Activated T-helper 17 cell treated with anti-CD3 and anti-CD28 coated beads, Interleukin-2, amount 50 U/mL, for 72 hours (primary cell): Measurements from ENCODE around the gene THRSP. TPM values are rescaled to one million over a fixed set of nuclear protein-coding genes. Genes with fewer than 3 reads are reported as not detected.
"Not testable (repeated sequence)": the region's sequence is repeated elsewhere in the genome, so short reads cannot be mapped to it uniquely, and the experiment has no call there.

Experiments used
- ATAC-seq: fragments of 150-1000 bp; cut with Tn5 transposase; replicated peaks from 2 replicates; pipeline ENCODE4 v1.10.0; 2021; ENCODE audit warnings: mild to moderate bottlenecking, moderate library complexity
- H3K27ac Mint-ChIP-seq: one replicate; pipeline ENCODE4 v1.8.0; 2022; ENCODE audit warnings: mixed read lengths
- H3K27me3 Mint-ChIP-seq: one replicate; pipeline ENCODE4 v1.8.0; 2022; ENCODE audit warnings: mixed read lengths
- H3K36me3 Mint-ChIP-seq: one replicate; pipeline ENCODE4 v1.8.0; 2022; ENCODE audit warnings: low read depth, mild to moderate bottlenecking, mixed read lengths
- H3K4me1 Mint-ChIP-seq: one replicate; pipeline ENCODE4 v1.8.0; 2022; ENCODE audit warnings: mixed read lengths
- H3K4me3 Mint-ChIP-seq: one replicate; pipeline ENCODE4 v1.8.0; 2022; ENCODE audit warnings: mild to moderate bottlenecking, mixed read lengths
- H3K9me3 Mint-ChIP-seq: one replicate; pipeline ENCODE4 v1.8.0; 2022; ENCODE audit warnings: mixed read lengths
- total RNA-seq, 2 donors: library from RNA; stranded (reverse); gene quantifications; one replicate each; pipeline ENCODE4 v1.2.3, GENCODE V29; 2022

Gene THRSP
- total RNA-seq, 2 donors from 2014 or later: not detected

- H3K36me3 Mint-ChIP-seq: no peaks in the 10 kb centered on the region
- H3K27me3 Mint-ChIP-seq: no peaks in the 10 kb centered on the region
- H3K4me1 Mint-ChIP-seq: peaks cover 3% of the 10 kb centered on the region
- H3K9me3 Mint-ChIP-seq: peaks cover 3% of the 10 kb centered on the region
- ATAC-seq: no peak
- no peak overlapping the region for H3K27ac Mint-ChIP-seq
- peak overlapping the region; percentile 73 for H3K4me3 Mint-ChIP-seq
Measured at GRCh38 chr11:78046486-78046854, 17.2 kb upstream of the THRSP start.

- H3K4me1 Mint-ChIP-seq: no peaks in the 10 kb centered on the region
- no peaks in the 10 kb centered on the region for H3K9me3 Mint-ChIP-seq
- no peak overlapping the region for H3K4me3 Mint-ChIP-seq
- no peaks in the 10 kb centered on the region for H3K36me3 Mint-ChIP-seq
- no peak for ATAC-seq
- no peaks in the 10 kb centered on the region for H3K27me3 Mint-ChIP-seq
- no peak overlapping the region for H3K27ac Mint-ChIP-seq
Measured at GRCh38 chr11:78048561-78048960, 15.1 kb upstream of the THRSP start.

DNA sequence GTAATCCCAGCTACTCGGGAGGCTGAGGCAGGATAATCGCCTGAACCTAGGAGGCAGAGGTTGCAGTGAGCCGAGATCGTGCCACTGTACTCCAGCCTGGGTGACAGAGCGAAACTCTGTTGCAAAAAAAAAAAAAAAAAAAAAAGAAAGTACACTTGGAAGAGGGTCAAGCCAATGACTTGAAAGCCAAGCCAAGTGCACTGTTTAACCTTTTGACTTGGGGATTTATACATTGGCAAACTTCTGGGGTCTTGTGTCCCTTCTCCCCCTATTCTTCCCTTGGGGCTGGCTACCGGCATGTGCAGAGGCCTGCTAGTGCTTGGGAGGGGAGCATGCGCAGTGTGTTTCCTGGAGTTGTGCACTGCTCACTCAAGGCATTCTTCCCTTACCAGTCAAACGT lies 14.3 kb upstream of the THRSP start:
- no peak for ATAC-seq
- Mint-ChIP-seq H3K4me1 (no peaks in the 10 kb centered on the region), H3K36me3 (no peaks in the 10 kb centered on the region), H3K9me3 (no peaks in the 10 kb centered on the region), H3K4me3 (no peak overlapping the region), H3K27ac (no peak overlapping the region), H3K27me3 (no peaks in the 10 kb centered on the region)

DNA sequence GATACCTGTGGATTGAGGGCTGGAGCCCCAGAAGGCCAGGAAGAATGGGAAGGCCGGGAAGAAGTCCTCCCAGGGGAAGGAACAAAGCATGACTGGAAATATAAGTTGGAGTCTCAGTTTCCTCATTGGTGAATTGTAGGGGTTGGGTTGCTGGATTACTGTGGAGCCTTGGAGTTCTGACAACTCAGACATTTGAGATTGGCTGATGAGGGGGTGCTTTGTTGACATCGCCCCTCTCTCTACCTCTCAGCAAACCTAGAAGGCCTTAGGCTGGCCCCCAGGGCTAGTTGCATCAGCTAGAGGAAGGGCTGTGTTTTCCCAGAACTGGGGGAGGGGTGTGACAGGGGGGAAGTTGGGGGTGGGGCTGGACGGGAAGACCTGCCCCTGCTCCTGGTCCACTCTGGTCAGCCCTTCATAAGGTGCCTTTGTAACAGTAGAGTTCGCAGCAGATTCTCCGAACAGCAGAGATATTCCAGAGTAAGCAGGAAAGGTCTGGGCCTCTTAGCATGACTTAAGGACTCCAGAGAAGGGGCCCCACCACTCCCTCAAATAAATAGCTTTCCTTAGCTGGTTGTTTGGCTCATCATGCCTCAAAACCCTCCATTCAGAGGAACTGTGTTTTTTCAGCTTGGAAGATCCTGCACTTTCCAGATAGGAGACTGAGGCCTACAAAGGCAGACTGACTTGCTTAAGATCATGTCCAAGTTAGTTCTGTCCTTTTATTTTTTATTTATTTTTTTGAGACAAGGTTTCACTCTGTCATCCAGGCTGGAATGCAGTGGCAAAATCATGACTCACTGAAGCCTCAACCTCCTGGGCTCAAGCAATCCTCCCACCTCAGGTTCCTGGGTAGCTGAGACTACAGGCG lies 12.5 kb upstream of the THRSP start:
- no peaks in the 10 kb centered on the region for H3K27me3 Mint-ChIP-seq
- no peaks in the 10 kb centered on the region for H3K4me1 Mint-ChIP-seq
- no peaks in the 10 kb centered on the region for H3K36me3 Mint-ChIP-seq
- H3K4me3 Mint-ChIP-seq: no peak overlapping the region
- no peak overlapping the region for H3K27ac Mint-ChIP-seq
- H3K9me3 Mint-ChIP-seq: no peaks in the 10 kb centered on the region
- ATAC-seq: no peak

DNA sequence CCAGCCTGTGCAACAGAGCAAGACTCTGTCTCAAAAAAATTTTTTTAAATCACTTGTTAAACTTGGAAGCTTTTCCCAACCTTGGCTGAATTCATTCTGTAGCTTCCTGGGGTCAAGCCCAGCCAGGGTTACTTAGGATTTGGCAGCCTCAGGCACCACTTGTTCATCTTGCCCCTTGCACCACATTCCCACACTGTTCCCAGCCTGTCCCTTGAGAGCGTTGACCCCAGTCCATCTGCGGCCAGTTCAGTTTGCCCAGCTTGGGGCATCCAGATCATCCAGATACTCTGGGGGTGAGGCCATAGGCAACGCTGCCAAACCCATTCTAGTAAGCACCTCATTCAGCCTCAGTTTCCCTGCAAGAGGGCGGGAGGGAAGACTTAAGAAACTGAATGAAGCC lies 8.7 kb upstream of the THRSP start:
- no peak overlapping the region for H3K27ac Mint-ChIP-seq
- no peak overlapping the region for H3K4me3 Mint-ChIP-seq
- H3K27me3 Mint-ChIP-seq: no peaks in the 10 kb centered on the region
- no peaks in the 10 kb centered on the region for H3K36me3 Mint-ChIP-seq
- ATAC-seq: no peak
- H3K4me1 Mint-ChIP-seq: no peaks in the 10 kb centered on the region
- no peaks in the 10 kb centered on the region for H3K9me3 Mint-ChIP-seq

GRCh38 chr11:78056093-78056492 lies 7.6 kb upstream of the THRSP start:
- H3K27me3 Mint-ChIP-seq: no peaks in the 10 kb centered on the region
- no peak for ATAC-seq
- H3K9me3 Mint-ChIP-seq: no peaks in the 10 kb centered on the region
- no peak overlapping the region for H3K4me3 Mint-ChIP-seq
- no peak overlapping the region for H3K27ac Mint-ChIP-seq
- H3K36me3 Mint-ChIP-seq: no peaks in the 10 kb centered on the region
- no peaks in the 10 kb centered on the region for H3K4me1 Mint-ChIP-seq

- no peaks in the 10 kb centered on the region for H3K4me1 Mint-ChIP-seq
- no peak overlapping the region for H3K4me3 Mint-ChIP-seq
- no peak overlapping the region for H3K27ac Mint-ChIP-seq
- no peak for ATAC-seq
- H3K36me3 Mint-ChIP-seq: no peaks in the 10 kb centered on the region
- no peaks in the 10 kb centered on the region for H3K9me3 Mint-ChIP-seq
- H3K27me3 Mint-ChIP-seq: no peaks in the 10 kb centered on the region
Measured at GRCh38 chr11:78057462-78058055, 6.1 kb upstream of the THRSP start.

DNA sequence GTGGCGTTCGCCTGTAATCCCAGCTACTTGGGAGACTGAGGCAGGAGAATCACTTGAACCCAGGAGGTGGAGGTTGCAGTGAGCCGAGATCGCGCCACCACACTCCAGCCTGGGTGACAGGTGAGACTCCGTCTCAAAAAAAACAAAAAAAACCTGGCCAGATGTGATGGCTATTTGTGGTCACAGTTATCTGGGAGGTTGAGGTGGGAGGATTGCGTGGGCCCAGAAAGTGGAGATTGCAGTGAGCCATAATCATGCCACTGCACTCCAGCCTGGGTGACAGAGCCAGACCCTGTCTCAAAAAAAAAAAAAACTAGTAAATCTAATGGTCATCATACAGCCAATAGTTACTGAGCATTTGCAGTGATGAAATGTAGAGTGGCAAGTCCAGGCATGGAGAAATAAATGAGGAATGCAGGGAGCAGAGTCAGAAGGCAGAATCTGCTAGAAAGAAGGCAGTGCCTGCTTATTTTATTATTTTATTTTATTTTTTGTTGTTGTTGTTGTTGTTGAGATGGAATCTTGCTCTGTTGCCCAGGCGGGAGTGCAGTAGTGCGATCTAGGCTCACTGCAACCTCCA lies 3.8 kb upstream of the THRSP start:
- H3K27ac Mint-ChIP-seq, H3K4me3 Mint-ChIP-seq, H3K36me3 Mint-ChIP-seq, H3K9me3 Mint-ChIP-seq, ATAC-seq, H3K27me3 Mint-ChIP-seq, H3K4me1 Mint-ChIP-seq: not testable (repeated sequence)

GRCh38 chr11:78060533-78060932 lies 3.1 kb upstream of the THRSP start:
- no peak overlapping the region for H3K27ac Mint-ChIP-seq
- H3K4me1 Mint-ChIP-seq: no peaks in the 10 kb centered on the region

GRCh38 chr11:78061088-78061920 lies 2.4 kb upstream of the THRSP start:
- no peaks in the 10 kb centered on the region for H3K36me3 Mint-ChIP-seq
- no peak overlapping the region for H3K27ac Mint-ChIP-seq
- no peaks in the 10 kb centered on the region for H3K27me3 Mint-ChIP-seq
- no peaks in the 10 kb centered on the region for H3K4me1 Mint-ChIP-seq
- ATAC-seq: no peak
- H3K4me3 Mint-ChIP-seq: no peak overlapping the region
- H3K9me3 Mint-ChIP-seq: no peaks in the 10 kb centered on the region

More at GRCh38 chr11:78060533-78060932, 3.1 kb upstream of the THRSP start:
- Mint-ChIP-seq H3K36me3 (no peaks in the 10 kb centered on the region), H3K9me3 (no peaks in the 10 kb centered on the region), H3K27me3 (no peaks in the 10 kb centered on the region), H3K4me3 (no peak overlapping the region)
- ATAC-seq: no peak

- no peak overlapping the region for H3K27ac Mint-ChIP-seq
- no peaks in the 10 kb centered on the region for H3K36me3 Mint-ChIP-seq
- no peaks in the 10 kb centered on the region for H3K4me1 Mint-ChIP-seq
- no peaks in the 10 kb centered on the region for H3K9me3 Mint-ChIP-seq
- no peaks in the 10 kb centered on the region for H3K27me3 Mint-ChIP-seq
- ATAC-seq: no peak
- no peak overlapping the region for H3K4me3 Mint-ChIP-seq
Measured at GRCh38 chr11:78061921-78062311, 1.7 kb upstream of the THRSP start.

GRCh38 chr11:78062671-78063070 lies 990 bp upstream of the THRSP start:
- Mint-ChIP-seq H3K4me3 (no peak overlapping the region), H3K27ac (no peak overlapping the region), H3K9me3 (no peaks in the 10 kb centered on the region), H3K36me3 (peaks cover 6% of the 10 kb centered on the region), H3K27me3 (no peaks in the 10 kb centered on the region), H3K4me1 (no peaks in the 10 kb centered on the region)
- ATAC-seq: no peak

- peaks cover 29% of the 10 kb centered on the region for H3K36me3 Mint-ChIP-seq
- no peaks in the 10 kb centered on the region for H3K27me3 Mint-ChIP-seq
- ATAC-seq: no peak
- no peaks in the 10 kb centered on the region for H3K9me3 Mint-ChIP-seq
- H3K4me1 Mint-ChIP-seq: no peaks in the 10 kb centered on the region
- no peak overlapping the region for H3K4me3 Mint-ChIP-seq
- H3K27ac Mint-ChIP-seq: no peak overlapping the region
Measured at GRCh38 chr11:78065203-78065602, 1.5 kb downstream of the THRSP start.

GRCh38 chr11:78066471-78066870 lies 2.8 kb downstream of the THRSP start:
- no peaks in the 10 kb centered on the region for H3K9me3 Mint-ChIP-seq
- H3K27ac Mint-ChIP-seq: no peak overlapping the region
- no peak for ATAC-seq

More at GRCh38 chr11:78066471-78066870, 2.8 kb downstream of the THRSP start:
- no peak overlapping the region for H3K4me3 Mint-ChIP-seq
- H3K27me3 Mint-ChIP-seq: no peaks in the 10 kb centered on the region
- no peaks in the 10 kb centered on the region for H3K4me1 Mint-ChIP-seq
- H3K36me3 Mint-ChIP-seq: peaks cover 41% of the 10 kb centered on the region
